H1 (cell line): Measurements from ENCODE around the gene CCDC7.

Source experiments
- CEBPB ChIP-seq: IDR thresholded peaks from 2 replicates; pipeline ENCODE4 v1.6.1; 2012; ENCODE audit warnings: low read depth, low read length
- CTCF ChIP-seq, 3 experiments: IDR thresholded peaks; 1 replicate in 2 of 3; 2 replicates in 1 of 3; pipeline versions ENCODE4 v1.5.1 to v1.6.1; 2011; ENCODE audit warnings: low read length in 3 of 3, mild to moderate bottlenecking in 3 of 3, inconsistent platforms in 2 of 3, low read depth in 1 of 3, moderate library complexity in 1 of 3; ENCODE audit not compliant: insufficient read depth in 1 of 3; ENCODE audit errors: control extremely low read depth in 1 of 3
- EP300 ChIP-seq, 2 experiments: IDR thresholded peaks; 1 replicate in 1 of 2; 2 replicates in 1 of 2; pipeline ENCODE4 v1.6.1; 2011 to 2012; ENCODE audit warnings: low read depth in 2 of 2, low read length in 2 of 2, mild to moderate bottlenecking in 2 of 2, borderline replicate concordance in 1 of 2, inconsistent platforms in 1 of 2, moderate library complexity in 1 of 2
- JUN ChIP-seq: IDR thresholded peaks from 2 replicates; pipeline ENCODE4 v1.6.1; 2011; ENCODE audit warnings: low read depth, mild to moderate bottlenecking, improper control_type of control experiment, low read length
- JUND ChIP-seq: IDR thresholded peaks from 2 replicates; pipeline ENCODE4 v1.6.1; 2011; ENCODE audit warnings: mild to moderate bottlenecking, improper control_type of control experiment, low read length
- MAX ChIP-seq: IDR thresholded peaks from 2 replicates; pipeline ENCODE4 v1.6.1; 2012; ENCODE audit warnings: inconsistent platforms
- POLR2A ChIP-seq, 2 experiments: IDR thresholded peaks; 1 replicate in 1 of 2; 2 replicates in 1 of 2; pipeline ENCODE4 v1.6.1; 2011; ENCODE audit warnings: low read depth in 2 of 2, low read length in 2 of 2, mild to moderate bottlenecking in 2 of 2; ENCODE audit errors: control extremely low read depth in 1 of 2
- POLR2AphosphoS5 ChIP-seq: IDR thresholded peaks from 2 replicates; pipeline ENCODE4 v1.6.1; 2011; ENCODE audit warnings: low read depth, low read length
- RXRA ChIP-seq: IDR thresholded peaks from 2 replicates; pipeline ENCODE4 v1.6.1; 2011; ENCODE audit warnings: low read depth, mild to moderate bottlenecking, low read length, moderate library complexity; ENCODE audit not compliant: insufficient read depth
- SIRT6 ChIP-seq: IDR thresholded peaks from one replicate; pipeline ENCODE4 v1.7.1; 2012; ENCODE audit warnings: low read length, inconsistent platforms
- SP1 ChIP-seq: IDR thresholded peaks from 2 replicates; pipeline ENCODE4 v1.6.1; 2011; ENCODE audit warnings: low read depth, low read length
- TAF1 ChIP-seq: IDR thresholded peaks from 2 replicates; pipeline ENCODE4 v1.6.1; 2011; ENCODE audit warnings: mild to moderate bottlenecking, low read depth, low read length

GRCh38 chr10:32577448-32577847 lies 131.5 kb downstream of the CCDC7 start:
- no peak for TF ChIP-seq SIRT6
- TF ChIP-seq SP1, result no peak
- no peak for TF ChIP-seq POLR2A (IDR thresholded peaks at IDR 0.05; ENCODE audit: control extremely low read depth in 1 of 2, low read depth in 2 of 2, low read length in 2 of 2)
- TF ChIP-seq CTCF (IDR thresholded peaks at IDR 0.05; ENCODE audit: control extremely low read depth in 1 of 3, insufficient read depth in 1 of 3, low read depth in 1 of 3, low read length in 3 of 3), result no peak
- no peak for TF ChIP-seq MAX
- TF ChIP-seq JUN, result no peak
- no peak for TF ChIP-seq CEBPB
- TF ChIP-seq RXRA, result no peak
- TF ChIP-seq TAF1, result no peak
- TF ChIP-seq POLR2AphosphoS5, result no peak
- TF ChIP-seq EP300 (IDR thresholded peaks at IDR 0.05; ENCODE audit: borderline replicate concordance in 1 of 2, low read depth in 2 of 2, low read length in 2 of 2), result no peak
- TF ChIP-seq JUND, result no peak
